Upper lobe of right lung (tissue), 1 donor: ENCODE results near the gene PIP5K1C. TPM values are rescaled to one million over a fixed set of nuclear protein-coding genes. Genes with fewer than 3 reads are reported as not detected.
A peak's percentile ranks its signal among the peaks of the same experiment; 100 is the strongest.

Source experiments
- ATAC-seq: fragments of 200-7000 bp; cut with Tn5 transposase; one replicate; pipeline ENCODE4 v1.9.1; 2020; ENCODE audit warnings: mild to moderate bottlenecking, moderate library complexity
- DNase-seq: peaks from one replicate; pipeline ENCODE4 v3.0.0-alpha.2; 2020
- H3K27ac ChIP-seq: fragments of 200-600 bp; one replicate; pipeline ENCODE4 v1.8.0; 2022
- H3K27me3 ChIP-seq: fragments of 200-600 bp; one replicate; pipeline ENCODE4 v1.8.0; 2022; ENCODE audit warnings: mild to moderate bottlenecking
- H3K36me3 ChIP-seq: fragments of 200-600 bp; one replicate; pipeline ENCODE4 v1.8.0; 2022
- H3K4me1 ChIP-seq: fragments of 200-600 bp; one replicate; pipeline ENCODE4 v1.8.0; 2022
- H3K4me3 ChIP-seq: fragments of 200-600 bp; one replicate; pipeline ENCODE4 v1.8.0; 2022; ENCODE audit warnings: mild to moderate bottlenecking
- H3K9me3 ChIP-seq: fragments of 200-600 bp; one replicate; pipeline ENCODE4 v1.8.0; 2022
- intact Hi-C: fragments of 100-400 bp; cut with DNase I; formaldehyde crosslinking; loops from one replicate; pipeline ENCODE4 v1.11.0; 2022
- total RNA-seq: library from RNA; stranded (reverse); fragmentation: NEBNext Ultra II Directional; extraction: Animal tissue kit (Norgen Biotek cat#: 25700); gene quantifications from one replicate; pipeline ENCODE4 v1.2.1, GENCODE V29; 2021
- TF ChIP-seq, protein P1 (sequence below): fragments of 200-600 bp; IDR thresholded peaks from one replicate; pipeline ENCODE4 v1.8.0; 2022; ENCODE audit warnings: antibody characterized with exemption
- donor health status: DM: no; HTN: yes; CAD: no; lungs with severe emphysema.

PIP5K1C gene
- total RNA-seq, 1 donor from 2014 or later, result 42.1 TPM

DNA sequence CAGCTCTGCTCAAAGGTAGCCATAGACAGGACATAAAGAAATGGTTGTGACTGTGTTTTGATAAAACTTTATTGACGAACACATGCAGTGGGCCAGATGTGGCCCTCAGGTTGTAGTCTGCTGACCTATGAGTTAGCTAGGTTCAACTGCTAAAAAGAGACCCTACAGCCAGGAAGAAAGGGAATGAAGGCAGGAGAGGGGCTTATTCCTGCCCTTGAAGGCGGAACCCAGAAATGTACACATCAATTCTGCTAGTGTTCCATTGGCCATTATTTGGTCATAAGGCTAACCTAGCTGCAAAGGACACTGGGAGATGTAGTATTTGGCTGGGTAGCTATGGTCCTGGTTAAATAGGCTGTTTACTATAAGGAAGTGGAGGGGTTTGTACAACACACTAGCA is 43.2 kb upstream of the PIP5K1C start:
- no peaks in the 10 kb centered on the region for H3K36me3 ChIP-seq
- intact Hi-C loops, result no loop called here
- DNase-seq, result no peak
- no peak overlapping the region for H3K27ac ChIP-seq
- H3K4me1 ChIP-seq, result no peaks in the 10 kb centered on the region
- no peaks in the 10 kb centered on the region for H3K9me3 ChIP-seq
- no peak for ATAC-seq
- no peak overlapping the region for H3K4me3 ChIP-seq
- H3K27me3 ChIP-seq, result no peaks in the 10 kb centered on the region
- TF ChIP-seq, protein P1, sequence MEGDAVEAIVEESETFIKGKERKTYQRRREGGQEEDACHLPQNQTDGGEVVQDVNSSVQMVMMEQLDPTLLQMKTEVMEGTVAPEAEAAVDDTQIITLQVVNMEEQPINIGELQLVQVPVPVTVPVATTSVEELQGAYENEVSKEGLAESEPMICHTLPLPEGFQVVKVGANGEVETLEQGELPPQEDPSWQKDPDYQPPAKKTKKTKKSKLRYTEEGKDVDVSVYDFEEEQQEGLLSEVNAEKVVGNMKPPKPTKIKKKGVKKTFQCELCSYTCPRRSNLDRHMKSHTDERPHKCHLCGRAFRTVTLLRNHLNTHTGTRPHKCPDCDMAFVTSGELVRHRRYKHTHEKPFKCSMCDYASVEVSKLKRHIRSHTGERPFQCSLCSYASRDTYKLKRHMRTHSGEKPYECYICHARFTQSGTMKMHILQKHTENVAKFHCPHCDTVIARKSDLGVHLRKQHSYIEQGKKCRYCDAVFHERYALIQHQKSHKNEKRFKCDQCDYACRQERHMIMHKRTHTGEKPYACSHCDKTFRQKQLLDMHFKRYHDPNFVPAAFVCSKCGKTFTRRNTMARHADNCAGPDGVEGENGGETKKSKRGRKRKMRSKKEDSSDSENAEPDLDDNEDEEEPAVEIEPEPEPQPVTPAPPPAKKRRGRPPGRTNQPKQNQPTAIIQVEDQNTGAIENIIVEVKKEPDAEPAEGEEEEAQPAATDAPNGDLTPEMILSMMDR, result no peak

DNA sequence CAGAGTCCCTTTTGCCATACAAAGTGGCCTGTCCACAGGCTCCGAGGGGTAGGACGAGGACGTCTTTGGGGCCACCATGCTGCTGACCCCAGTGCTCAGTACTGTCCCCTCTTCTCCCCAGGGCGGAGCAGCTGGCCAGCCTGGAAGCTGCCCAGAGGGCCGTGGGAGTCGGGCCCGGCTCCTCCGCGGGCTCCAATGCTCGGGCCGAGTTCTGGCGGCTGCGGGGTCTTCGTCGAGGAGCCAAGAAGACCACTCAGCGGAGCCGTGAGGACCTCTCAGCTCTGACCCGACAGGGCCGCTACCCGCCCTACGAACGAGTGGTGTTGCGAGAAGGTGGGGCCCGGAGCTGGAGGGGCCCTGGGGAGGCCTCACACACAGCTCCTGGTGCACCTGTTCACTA is 40.2 kb upstream of the PIP5K1C start:
- Histone ChIP-seq H3K27ac (no peak overlapping the region), H3K36me3 (peaks cover 6% of the 10 kb centered on the region), H3K27me3 (no peaks in the 10 kb centered on the region), H3K4me1 (no peaks in the 10 kb centered on the region), H3K4me3 (no peak overlapping the region), H3K9me3 (no peaks in the 10 kb centered on the region)
- intact Hi-C loops, result no loop called here
- DNase-seq (no peak), ATAC-seq (no peak)
- TF ChIP-seq, protein P1, result no peak

DNA sequence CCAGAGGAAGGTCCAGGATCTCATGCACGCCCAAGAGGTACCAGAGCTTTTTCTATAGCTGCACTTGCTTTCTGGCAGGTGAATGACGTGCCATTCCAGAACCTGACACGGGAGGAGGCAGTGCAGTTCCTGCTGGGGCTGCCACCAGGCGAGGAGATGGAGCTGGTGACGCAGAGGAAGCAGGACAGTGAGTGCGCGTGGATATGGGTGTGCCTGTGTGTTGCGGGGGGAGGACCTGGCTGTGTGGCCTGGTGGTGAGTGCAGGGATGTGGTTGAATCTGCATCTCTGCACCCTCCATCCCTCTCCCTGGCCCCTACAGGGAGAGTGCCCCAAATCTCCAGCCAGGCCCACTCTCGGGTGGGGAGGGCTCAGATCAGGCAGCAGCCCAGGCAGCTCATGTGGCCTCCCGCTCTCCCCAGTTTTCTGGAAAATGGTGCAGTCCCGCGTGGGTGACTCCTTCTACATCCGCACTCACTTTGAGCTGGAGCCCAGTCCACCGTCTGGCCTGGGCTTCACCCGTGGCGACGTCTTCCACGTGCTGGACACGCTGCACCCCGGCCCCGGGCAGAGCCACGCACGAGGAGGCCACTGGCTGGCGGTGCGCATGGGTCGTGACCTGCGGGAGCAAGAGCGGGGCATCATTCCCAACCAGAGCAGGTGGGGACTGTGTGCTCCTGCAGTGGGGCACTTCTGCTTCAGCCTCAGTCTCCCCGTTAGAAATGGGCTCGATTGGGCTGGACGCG is 38.4 kb upstream of the PIP5K1C start:
- TF ChIP-seq, protein P1, result no peak
- intact Hi-C loops, result no loop called here
- H3K36me3 ChIP-seq, result peaks cover 8% of the 10 kb centered on the region
- no peaks in the 10 kb centered on the region for H3K4me1 ChIP-seq
- H3K9me3 ChIP-seq, result no peaks in the 10 kb centered on the region
- no peaks in the 10 kb centered on the region for H3K27me3 ChIP-seq
- no peak overlapping the region for H3K4me3 ChIP-seq
- DNase-seq (no peak), ATAC-seq (peak; percentile 6)
- H3K27ac ChIP-seq, result no peak overlapping the region

DNA sequence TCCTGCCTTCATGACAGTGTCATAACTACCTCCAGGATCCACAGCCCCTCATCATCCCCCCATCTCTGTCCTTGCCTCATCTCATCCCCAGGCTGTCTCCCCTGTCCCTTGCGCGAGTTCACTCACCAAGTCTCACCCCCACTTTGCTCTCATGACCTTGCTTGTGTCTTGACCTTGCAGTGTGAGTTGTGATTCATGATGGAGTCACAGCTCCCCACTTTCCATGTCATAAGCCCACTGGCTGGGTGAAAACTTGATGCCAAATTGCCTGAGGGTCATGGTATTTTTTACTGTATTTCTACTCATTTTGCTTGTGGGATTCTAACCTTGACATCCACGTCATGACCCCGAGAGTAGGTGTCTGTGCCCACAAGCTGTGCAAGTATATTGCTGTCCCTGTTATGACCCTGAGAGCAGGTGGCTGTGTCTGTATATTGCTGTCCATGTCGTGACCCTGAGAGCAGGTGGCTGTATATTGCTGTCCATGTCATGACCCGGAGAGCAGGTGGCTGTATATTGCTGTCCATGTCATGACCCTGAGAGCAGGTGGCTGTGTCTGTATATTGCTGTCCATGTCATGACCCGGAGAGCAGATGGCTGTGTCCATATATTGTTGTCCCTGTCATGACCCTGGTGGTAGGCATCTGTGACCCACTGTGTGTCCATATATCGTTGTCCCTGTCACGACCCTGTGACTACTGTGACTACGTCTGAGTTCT is 37.4 kb upstream of the PIP5K1C start:
- DNase-seq (no peak), ATAC-seq (no peak)
- Histone ChIP-seq H3K27ac (no peak overlapping the region), H3K4me3 (no peak overlapping the region), H3K9me3 (no peaks in the 10 kb centered on the region), H3K27me3 (no peaks in the 10 kb centered on the region), H3K4me1 (no peaks in the 10 kb centered on the region), H3K36me3 (peaks cover 9% of the 10 kb centered on the region)
- intact Hi-C loops, result no loop called here
- TF ChIP-seq, protein P1, result no peak

DNA sequence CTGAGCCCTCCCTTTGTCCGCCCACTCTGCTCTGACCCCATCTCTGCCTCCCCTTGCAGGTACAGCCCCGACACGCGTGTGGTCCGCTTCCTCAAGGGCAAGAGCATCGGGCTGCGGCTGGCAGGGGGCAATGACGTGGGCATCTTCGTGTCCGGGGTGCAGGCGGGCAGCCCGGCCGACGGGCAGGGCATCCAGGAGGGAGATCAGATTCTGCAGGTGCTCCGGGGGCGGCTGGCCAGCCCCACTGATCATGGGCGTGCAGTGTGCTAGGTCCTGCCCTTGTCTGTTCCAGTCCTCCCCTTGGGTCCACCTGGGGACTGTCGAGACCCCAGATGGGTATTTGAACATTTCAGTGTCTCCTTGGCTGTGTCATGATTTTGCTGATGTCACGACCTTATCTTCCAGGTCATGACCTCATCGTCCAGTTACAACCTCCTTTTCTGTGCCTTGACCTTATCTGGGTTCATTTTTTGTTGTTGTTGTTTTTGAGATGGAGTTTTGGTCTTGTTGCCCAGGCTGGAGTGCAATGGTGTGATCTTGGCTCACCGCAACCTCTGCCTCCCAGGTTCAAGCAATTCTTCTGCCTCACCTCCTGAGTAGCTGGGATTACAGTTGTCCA is 35.9 kb upstream of the PIP5K1C start:
- TF ChIP-seq, protein P1, result no peak
- no peak overlapping the region for H3K4me3 ChIP-seq
- H3K27ac ChIP-seq, result no peak overlapping the region
- H3K9me3 ChIP-seq, result no peaks in the 10 kb centered on the region
- no peak for ATAC-seq
- peaks cover 9% of the 10 kb centered on the region for H3K36me3 ChIP-seq
- no peak for DNase-seq
- no peaks in the 10 kb centered on the region for H3K27me3 ChIP-seq
- H3K4me1 ChIP-seq, result no peaks in the 10 kb centered on the region
- intact Hi-C loops, result no loop called here
